Peyer's patch (tissue), 4 donors: ENCODE data around the gene AP3M1. TPM values are rescaled to one million over a fixed set of nuclear protein-coding genes. Genes with fewer than 3 reads are reported as not detected.

ENCODE experiments used
- DNase-seq, 3 donors: peaks; one replicate each; pipeline ENCODE4 v3.0.0-alpha.2; 2017 to 2019
- H3K27ac ChIP-seq, 4 donors: fragments of 200-600 bp; sonication (generic); one replicate each; pipeline ENCODE4 v1.5.1; 2016 to 2019
- H3K27me3 ChIP-seq, 2 donors: fragments of 200-600 bp; sonication (generic); one replicate each; pipeline ENCODE4 v1.5.1; 2019
- H3K36me3 ChIP-seq, 3 donors: fragments of 200-600 bp; sonication (generic); one replicate each; pipeline ENCODE4 v1.5.1; 2016 to 2019
- H3K4me1 ChIP-seq, 4 donors: fragments of 200-600 bp; sonication (generic); one replicate each; pipeline ENCODE4 v1.5.1; 2016 to 2019
- H3K4me3 ChIP-seq, 4 donors: fragments of 200-600 bp; sonication (generic); 1 replicate in 3 of 4; 2 replicates in 1 of 4; pipeline ENCODE4 v1.5.1; 2016 to 2019; ENCODE audit warnings: mild to moderate bottlenecking in 1 of 4
- H3K9me3 ChIP-seq, 4 donors: fragments of 200-600 bp; sonication (generic); one replicate each; pipeline ENCODE4 v1.5.1; 2016 to 2019; ENCODE audit warnings: mild to moderate bottlenecking in 1 of 4
- POLR2A ChIP-seq, 2 donors: fragments of 450-650 bp; IDR thresholded peaks; one replicate each; pipeline ENCODE4 v1.5.1; 2017; ENCODE audit warnings: antibody characterized with exemption in 2 of 2, mild to moderate bottlenecking in 2 of 2, moderate library complexity in 2 of 2
- total RNA-seq, 4 donors: library from RNA; depleted of rRNA; stranded (reverse); fragments of >200 nt; gene quantifications; one replicate each; pipeline ENCODE4 v1.1.0, GENCODE V29; 2016
- TF ChIP-seq, protein P1 (sequence below), 6 experiments: fragments of 450-650 bp in 4 of 6; fragments of 200-600 bp in 2 of 6; sonication (generic) in 1 of 6; IDR thresholded peaks; one replicate each; pipeline ENCODE4 v1.5.1; 2017 to 2019; ENCODE audit warnings: antibody characterized with exemption in 6 of 6, mild to moderate bottlenecking in 3 of 6, moderate library complexity in 1 of 6

The AP3M1 gene
- total RNA-seq, 4 donors from 2014 or later, result 17.5 to 23.2 (median 22.0) TPM

DNA sequence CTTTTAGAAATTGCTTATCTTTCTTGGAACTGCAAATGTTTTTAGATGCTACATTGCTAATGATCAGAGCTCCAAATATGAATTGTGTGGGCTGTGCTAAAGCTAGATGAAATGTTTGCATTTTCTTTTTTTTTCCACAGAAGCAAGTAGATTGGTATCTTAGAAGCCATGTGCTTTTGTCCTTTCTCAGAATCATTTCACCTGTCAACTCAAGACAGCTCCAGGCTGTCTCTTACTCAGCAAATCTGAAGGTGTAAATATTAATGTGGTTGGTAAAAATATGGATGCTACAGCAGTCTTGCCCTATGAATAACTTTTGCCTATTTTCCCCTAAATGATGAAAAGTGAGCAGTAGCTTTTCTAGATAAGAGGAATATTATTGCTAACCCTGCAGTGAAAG, 41.2 kb downstream of the AP3M1 start:
- no peak overlapping the region for H3K4me3 ChIP-seq
- TF ChIP-seq, protein P1, sequence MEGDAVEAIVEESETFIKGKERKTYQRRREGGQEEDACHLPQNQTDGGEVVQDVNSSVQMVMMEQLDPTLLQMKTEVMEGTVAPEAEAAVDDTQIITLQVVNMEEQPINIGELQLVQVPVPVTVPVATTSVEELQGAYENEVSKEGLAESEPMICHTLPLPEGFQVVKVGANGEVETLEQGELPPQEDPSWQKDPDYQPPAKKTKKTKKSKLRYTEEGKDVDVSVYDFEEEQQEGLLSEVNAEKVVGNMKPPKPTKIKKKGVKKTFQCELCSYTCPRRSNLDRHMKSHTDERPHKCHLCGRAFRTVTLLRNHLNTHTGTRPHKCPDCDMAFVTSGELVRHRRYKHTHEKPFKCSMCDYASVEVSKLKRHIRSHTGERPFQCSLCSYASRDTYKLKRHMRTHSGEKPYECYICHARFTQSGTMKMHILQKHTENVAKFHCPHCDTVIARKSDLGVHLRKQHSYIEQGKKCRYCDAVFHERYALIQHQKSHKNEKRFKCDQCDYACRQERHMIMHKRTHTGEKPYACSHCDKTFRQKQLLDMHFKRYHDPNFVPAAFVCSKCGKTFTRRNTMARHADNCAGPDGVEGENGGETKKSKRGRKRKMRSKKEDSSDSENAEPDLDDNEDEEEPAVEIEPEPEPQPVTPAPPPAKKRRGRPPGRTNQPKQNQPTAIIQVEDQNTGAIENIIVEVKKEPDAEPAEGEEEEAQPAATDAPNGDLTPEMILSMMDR (IDR thresholded peaks at IDR 0.05), result no peak
- no peak for TF ChIP-seq POLR2A (IDR thresholded peaks at IDR 0.05)
- no peak for DNase-seq
- H3K27ac ChIP-seq, result no peak overlapping the region
- H3K4me1 ChIP-seq, result no peaks in the 10 kb centered on the region
- H3K27me3 ChIP-seq, result no peaks in the 10 kb centered on the region
- peaks cover 0 to 92% (median 0%) of the 10 kb centered on the region in 3 donors for H3K36me3 ChIP-seq
- no peaks in the 10 kb centered on the region for H3K9me3 ChIP-seq

DNA sequence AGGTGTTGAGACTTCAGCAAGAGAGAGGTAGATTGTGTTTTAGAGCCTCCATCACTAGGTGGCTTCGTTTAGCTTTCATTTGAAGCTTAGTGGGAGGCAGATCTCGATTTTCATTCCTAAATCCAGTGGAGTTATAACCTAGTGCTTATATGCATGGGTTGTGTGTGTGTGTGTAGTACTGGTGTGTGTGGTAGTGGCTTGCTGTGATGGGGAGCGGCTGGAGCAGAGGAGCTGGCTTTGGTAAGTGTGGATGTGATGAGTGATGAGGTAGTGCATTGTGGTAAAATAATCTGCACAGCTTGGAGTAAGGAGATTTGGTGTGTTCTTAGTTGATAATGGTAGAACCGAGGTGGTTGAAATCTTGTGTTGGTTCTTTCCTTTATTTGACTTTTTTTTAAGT, 43.2 kb downstream of the AP3M1 start:
- no peak overlapping the region for H3K4me3 ChIP-seq
- TF ChIP-seq, protein P1 (IDR thresholded peaks at IDR 0.05), result no peak
- TF ChIP-seq POLR2A (IDR thresholded peaks at IDR 0.05), result no peak

DNA sequence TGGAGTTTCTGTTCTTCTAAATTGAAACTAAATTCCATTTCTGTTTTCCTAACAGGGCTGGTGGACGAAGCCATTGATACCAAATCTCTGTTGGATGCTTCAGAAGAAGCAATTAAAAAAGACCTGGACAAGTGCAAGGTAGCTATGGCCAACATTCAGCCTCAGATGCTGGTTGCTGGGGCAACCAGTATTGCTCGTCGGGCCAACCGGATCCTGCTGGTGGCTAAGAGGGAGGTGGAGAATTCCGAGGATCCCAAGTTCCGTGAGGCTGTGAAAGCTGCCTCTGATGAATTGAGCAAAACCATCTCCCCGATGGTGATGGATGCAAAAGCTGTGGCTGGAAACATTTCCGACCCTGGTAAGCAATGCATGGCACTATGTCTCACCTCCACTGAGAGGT, 45.6 kb downstream of the AP3M1 start:
- peaks cover 0 to 90% (median 0%) of the 10 kb centered on the region in 3 donors for H3K36me3 ChIP-seq

More for the DNA sequence above, 43.2 kb downstream of the AP3M1 start:
- Histone ChIP-seq H3K27me3 (no peaks in the 10 kb centered on the region), H3K27ac (no peak overlapping the region), H3K4me1 (no peaks in the 10 kb centered on the region), H3K9me3 (no peaks in the 10 kb centered on the region), H3K36me3 (peaks cover 0 to 92% (median 0%) of the 10 kb centered on the region in 3 donors)
- DNase-seq, result no peak

DNA sequence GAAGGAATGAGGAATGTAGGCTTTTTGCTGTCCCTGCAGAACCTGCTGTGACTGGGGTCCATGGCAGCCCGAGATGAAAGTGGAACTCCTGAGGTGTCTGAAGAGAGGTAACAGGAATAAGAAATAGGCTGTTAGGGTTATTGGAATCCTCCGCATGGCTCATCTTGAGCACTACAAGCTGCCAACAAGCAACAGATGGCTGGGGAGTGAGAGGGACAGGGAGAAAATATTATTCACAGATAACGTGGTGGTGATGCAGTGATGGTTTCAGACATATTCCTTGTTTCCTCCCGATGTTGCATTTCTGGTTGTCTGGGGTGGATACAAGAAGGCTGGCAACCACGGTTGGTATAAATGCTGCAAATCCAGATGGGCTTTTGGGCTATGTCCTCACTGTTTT, 46.1 kb downstream of the AP3M1 start:
- no peak overlapping the region for H3K4me3 ChIP-seq
- TF ChIP-seq POLR2A (IDR thresholded peaks at IDR 0.05), result no peak
- TF ChIP-seq, protein P1 (IDR thresholded peaks at IDR 0.05), result no peak
- H3K9me3 ChIP-seq, result no peaks in the 10 kb centered on the region
- no peak for DNase-seq
- H3K36me3 ChIP-seq, result peaks cover 0 to 92% (median 0%) of the 10 kb centered on the region in 3 donors
- H3K4me1 ChIP-seq, result no peaks in the 10 kb centered on the region
- no peaks in the 10 kb centered on the region for H3K27me3 ChIP-seq
- no peak overlapping the region for H3K27ac ChIP-seq

More for the DNA sequence above, 45.6 kb downstream of the AP3M1 start:
- H3K4me1 ChIP-seq, result no peaks in the 10 kb centered on the region
- H3K4me3 ChIP-seq, result no peak overlapping the region
- DNase-seq, result no peak
- no peaks in the 10 kb centered on the region for H3K27me3 ChIP-seq
- H3K9me3 ChIP-seq, result no peaks in the 10 kb centered on the region
- H3K27ac ChIP-seq, result no peak overlapping the region
- no peak for TF ChIP-seq POLR2A (IDR thresholded peaks at IDR 0.05)
- TF ChIP-seq, protein P1 (IDR thresholded peaks at IDR 0.05), result no peak

DNA sequence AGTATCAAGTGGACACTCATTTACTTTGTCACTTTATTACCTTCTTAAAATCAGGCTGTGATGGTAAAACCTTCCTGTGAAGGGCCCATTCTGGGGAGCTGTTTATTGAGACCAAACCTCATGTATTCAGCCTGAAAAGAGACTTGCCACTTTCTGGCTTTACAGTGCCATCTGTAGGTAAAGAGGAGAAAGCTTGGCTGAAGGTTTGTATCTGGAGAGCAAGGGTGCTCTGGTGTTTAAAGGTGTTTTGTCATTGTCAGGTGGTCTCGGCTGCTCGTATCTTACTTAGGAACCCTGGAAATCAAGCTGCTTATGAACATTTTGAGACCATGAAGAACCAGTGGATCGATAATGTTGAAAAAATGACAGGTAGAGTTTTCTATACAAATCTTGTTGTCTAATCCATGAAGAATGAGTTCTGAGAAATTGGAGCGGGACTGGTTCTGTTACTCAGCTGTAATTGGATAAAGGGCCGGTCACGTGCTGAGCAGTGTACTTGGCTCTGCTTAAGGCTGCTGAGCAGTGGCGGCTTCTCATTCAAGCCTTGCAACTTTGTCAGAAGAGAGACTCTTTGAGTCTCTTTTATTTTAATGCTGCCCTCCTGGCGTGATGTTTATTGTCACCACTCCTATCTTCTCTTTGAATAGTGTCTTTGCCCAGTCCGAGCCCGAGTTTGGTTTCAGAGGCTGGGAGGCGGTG, 46.9 kb downstream of the AP3M1 start:
- H3K27me3 ChIP-seq, result no peaks in the 10 kb centered on the region
- no peak overlapping the region for H3K27ac ChIP-seq
- TF ChIP-seq, protein P1 (IDR thresholded peaks at IDR 0.05), result peak in 3 of 6 experiments; percentile 12 to 19 (median 13)
- TF ChIP-seq POLR2A (IDR thresholded peaks at IDR 0.05), result no peak
- H3K9me3 ChIP-seq, result no peaks in the 10 kb centered on the region
- peaks cover 0 to 92% (median 0%) of the 10 kb centered on the region in 3 donors for H3K36me3 ChIP-seq
- no peak overlapping the region for H3K4me3 ChIP-seq
- H3K4me1 ChIP-seq, result no peaks in the 10 kb centered on the region
- no peak for DNase-seq
